Gastroesophageal sphincter (tissue), 4 donors: ENCODE results near the gene FAM193A. TPM values are rescaled to one million over a fixed set of nuclear protein-coding genes. Genes with fewer than 3 reads are reported as not detected.

Source experiments
- ATAC-seq: fragments of 150-250 bp; one replicate; pipeline ENCODE4 v1.9.1; 2016; ENCODE audit warnings: mild to moderate bottlenecking, moderate library complexity
- H3K27ac ChIP-seq, 4 donors: fragments of 200-600 bp; sonication (generic) in 3 of 4; 1 replicate in 3 of 4; 2 replicates in 1 of 4; pipeline ENCODE4 v1.5.1; 2016 to 2019
- H3K27me3 ChIP-seq: fragments of 200-600 bp; sonication (generic); one replicate; pipeline ENCODE4 v1.5.1; 2019
- H3K36me3 ChIP-seq, 2 donors: fragments of 200-600 bp; sonication (generic); one replicate each; pipeline ENCODE4 v1.5.1; 2019; ENCODE audit warnings: control low read depth in 1 of 2
- H3K4me1 ChIP-seq, 3 donors: fragments of 200-600 bp; sonication (generic); 1 replicate in 2 of 3; 2 replicates in 1 of 3; pipeline ENCODE4 v1.5.1; 2016 to 2019; ENCODE audit warnings: control low read depth in 2 of 3
- H3K4me3 ChIP-seq, 2 donors: fragments of 200-600 bp; sonication (generic); one replicate each; pipeline ENCODE4 v1.5.1; 2019; ENCODE audit warnings: mild to moderate bottlenecking in 1 of 2, moderate library complexity in 1 of 2
- H3K9me3 ChIP-seq, 3 donors: fragments of 200-600 bp; sonication (generic); one replicate each; pipeline ENCODE4 v1.5.1; 2017 to 2019; ENCODE audit warnings: control low read depth in 2 of 3
- CTCF ChIP-seq, 4 experiments: fragments of 200-600 bp in 2 of 4; fragments of 450-650 bp in 2 of 4; sonication (generic) in 1 of 4; IDR thresholded peaks; one replicate each; pipeline ENCODE4 v1.5.1; 2017 to 2019; ENCODE audit warnings: antibody characterized with exemption in 4 of 4, mild to moderate bottlenecking in 2 of 4, moderate library complexity in 2 of 4
- EP300 ChIP-seq: sonication (generic); formaldehyde crosslinking; IDR thresholded peaks from one replicate; pipeline ENCODE4 v1.6.1; 2017; ENCODE audit warnings: antibody characterized with exemption, mild to moderate bottlenecking
- POLR2A ChIP-seq, 2 donors: fragments of 450-650 bp; IDR thresholded peaks; one replicate each; pipeline ENCODE4 v1.6.1; 2017; ENCODE audit warnings: antibody characterized with exemption in 2 of 2, mild to moderate bottlenecking in 2 of 2, moderate library complexity in 1 of 2
- POLR2AphosphoS5 ChIP-seq: sonication (generic); formaldehyde crosslinking; IDR thresholded peaks from one replicate; pipeline ENCODE4 v1.6.1; 2017; ENCODE audit warnings: antibody characterized with exemption
- WGBS, 2 donors: methylation state at CpG; one replicate each; pipeline ENCODE4 v1.1.5; 2018; ENCODE audit warnings: low coverage in 1 of 2; 5-methylcytosine and 5-hydroxymethylcytosine counted together
- total RNA-seq, 4 donors: library from RNA; depleted of rRNA; stranded (reverse); fragments of >200 nt; gene quantifications; one replicate each; pipeline ENCODE4 v1.1.0, GENCODE V29; 2016

Gene FAM193A
- total RNA-seq, 4 donors from 2014 or later = 24.5 to 35.6 (median 30.2) TPM

- no peak overlapping the region for H3K27ac ChIP-seq
- H3K36me3 ChIP-seq = peaks cover 0 to 82% of the 10 kb centered on the region in 2 donors
- H3K4me1 ChIP-seq = peaks cover 0 to 5% (median 0%) of the 10 kb centered on the region in 3 donors
- H3K27me3 ChIP-seq = no peaks in the 10 kb centered on the region
- ATAC-seq = no peak
- H3K9me3 ChIP-seq = no peaks in the 10 kb centered on the region
- no peak overlapping the region for H3K4me3 ChIP-seq
- 86 to 90% methylated on average over 2 to 7 of the region's 9 CpGs for WGBS, 2 donors
- no peak for TF ChIP-seq CTCF (IDR thresholded peaks at IDR 0.05)
Measured at GRCh38 chr4:2684486-2684885, 148.0 kb downstream of the FAM193A start.

- 77 to 92% methylated on average over 3 to 8 of the region's 8 CpGs for WGBS, 2 donors
- no peak for ATAC-seq
- no peak for TF ChIP-seq POLR2A (IDR thresholded peaks at IDR 0.05)
- TF ChIP-seq EP300 = no peak
- no peak for TF ChIP-seq CTCF (IDR thresholded peaks at IDR 0.05)
- TF ChIP-seq POLR2AphosphoS5 = no peak
Measured at GRCh38 chr4:2685541-2685940, 149.1 kb downstream of the FAM193A start.

GRCh38 chr4:2686379-2687265 lies 150.2 kb downstream of the FAM193A start:
- Histone ChIP-seq H3K36me3 (peaks cover 0 to 96% of the 10 kb centered on the region in 2 donors), H3K4me3 (no peak overlapping the region), H3K27me3 (no peaks in the 10 kb centered on the region), H3K27ac (no peak overlapping the region), H3K4me1 (peaks cover 0 to 5% (median 0%) of the 10 kb centered on the region in 3 donors), H3K9me3 (no peaks in the 10 kb centered on the region)
- ATAC-seq = no peak
- TF ChIP-seq CTCF (IDR thresholded peaks at IDR 0.05) = no peak
- no peak for TF ChIP-seq EP300
- TF ChIP-seq POLR2AphosphoS5 = no peak
- TF ChIP-seq POLR2A (IDR thresholded peaks at IDR 0.05) = no peak
- 83% methylated on average over 6 to 10 of the region's 13 CpGs for WGBS, 2 donors

More at GRCh38 chr4:2685541-2685940, 149.1 kb downstream of the FAM193A start:
- peaks cover 0 to 5% (median 0%) of the 10 kb centered on the region in 3 donors for H3K4me1 ChIP-seq
- H3K27ac ChIP-seq = no peak overlapping the region
- no peaks in the 10 kb centered on the region for H3K27me3 ChIP-seq
- no peaks in the 10 kb centered on the region for H3K9me3 ChIP-seq
- peaks cover 0 to 90% of the 10 kb centered on the region in 2 donors for H3K36me3 ChIP-seq
- H3K4me3 ChIP-seq = no peak overlapping the region

- Histone ChIP-seq H3K4me3 (no peak overlapping the region), H3K9me3 (no peaks in the 10 kb centered on the region), H3K27me3 (no peaks in the 10 kb centered on the region), H3K27ac (no peak overlapping the region), H3K36me3 (peaks cover 0 to 99% of the 10 kb centered on the region in 2 donors), H3K4me1 (no peaks in the 10 kb centered on the region)
- ATAC-seq = no peak
- 97% methylated on average over 10 of the region's 11 CpGs; no CpG with 5 or more reads in 1 of the 2 donors for WGBS, 2 donors
- no peak for TF ChIP-seq EP300
- no peak for TF ChIP-seq POLR2AphosphoS5
- no peak for TF ChIP-seq POLR2A (IDR thresholded peaks at IDR 0.05)
- no peak for TF ChIP-seq CTCF (IDR thresholded peaks at IDR 0.05)
Measured at GRCh38 chr4:2688281-2688680, 151.8 kb downstream of the FAM193A start.

GRCh38 chr4:2688697-2689096 lies 152.2 kb downstream of the FAM193A start:
- no peak for TF ChIP-seq POLR2AphosphoS5
- no peak for TF ChIP-seq POLR2A (IDR thresholded peaks at IDR 0.05)
- no peak for TF ChIP-seq EP300
- no peak for TF ChIP-seq CTCF (IDR thresholded peaks at IDR 0.05)
- H3K4me3 ChIP-seq = no peak overlapping the region
- H3K36me3 ChIP-seq = peaks cover 2 to 99% of the 10 kb centered on the region in 2 donors
- no peaks in the 10 kb centered on the region for H3K27me3 ChIP-seq
- WGBS, 2 donors = 80 to 100% methylated on average over 2 of the region's 4 CpGs
- H3K27ac ChIP-seq = no peak overlapping the region
- no peak for ATAC-seq
- no peaks in the 10 kb centered on the region for H3K9me3 ChIP-seq
- H3K4me1 ChIP-seq = no peaks in the 10 kb centered on the region
